Amniotic epithelial cell (primary cell): ENCODE results near the gene YARS1.

Source experiments
- DNase-seq: peaks from one replicate; pipeline ENCODE4 v3.0.0-alpha.2; 2010; ENCODE audit warnings: low read depth

The YARS1 gene

DNA sequence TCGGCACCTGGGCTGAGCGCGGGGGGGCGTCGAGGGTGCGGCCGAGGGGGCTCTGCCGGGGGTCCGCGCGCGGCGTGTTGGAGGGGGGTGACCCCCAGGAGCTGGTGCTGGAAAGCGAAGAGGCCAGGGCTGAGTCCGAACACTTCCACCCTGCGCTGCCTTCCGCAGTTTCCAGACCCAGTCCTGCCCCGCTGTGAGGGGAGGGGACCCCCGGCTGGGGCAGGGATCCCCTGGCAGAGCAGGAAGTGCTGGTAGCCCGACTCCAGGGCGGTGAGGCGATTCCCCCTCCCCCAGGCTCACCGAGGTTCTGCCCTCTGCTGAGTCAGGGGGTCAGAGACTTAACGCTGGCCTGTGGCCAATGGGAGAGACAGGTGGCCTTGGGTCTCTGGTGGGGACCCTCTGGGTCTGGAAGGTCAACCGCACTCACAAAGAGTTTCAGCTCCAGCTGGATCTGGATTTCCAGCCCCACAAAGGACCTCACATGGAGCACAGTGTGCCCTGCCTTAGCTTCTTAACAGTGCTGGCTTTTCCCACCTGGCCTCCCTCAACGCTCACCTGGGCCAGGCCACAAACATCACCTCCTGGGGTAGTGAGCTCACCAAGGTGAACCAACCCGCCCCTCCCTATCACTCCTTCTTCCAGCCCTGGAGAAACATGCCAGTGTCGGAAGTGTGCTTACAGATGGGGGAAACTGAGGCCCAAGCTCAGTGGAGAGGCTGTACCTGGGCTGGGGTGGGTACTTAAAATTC lies 74.8 kb downstream of the YARS1 start:
- DNase-seq: no peak

DNA sequence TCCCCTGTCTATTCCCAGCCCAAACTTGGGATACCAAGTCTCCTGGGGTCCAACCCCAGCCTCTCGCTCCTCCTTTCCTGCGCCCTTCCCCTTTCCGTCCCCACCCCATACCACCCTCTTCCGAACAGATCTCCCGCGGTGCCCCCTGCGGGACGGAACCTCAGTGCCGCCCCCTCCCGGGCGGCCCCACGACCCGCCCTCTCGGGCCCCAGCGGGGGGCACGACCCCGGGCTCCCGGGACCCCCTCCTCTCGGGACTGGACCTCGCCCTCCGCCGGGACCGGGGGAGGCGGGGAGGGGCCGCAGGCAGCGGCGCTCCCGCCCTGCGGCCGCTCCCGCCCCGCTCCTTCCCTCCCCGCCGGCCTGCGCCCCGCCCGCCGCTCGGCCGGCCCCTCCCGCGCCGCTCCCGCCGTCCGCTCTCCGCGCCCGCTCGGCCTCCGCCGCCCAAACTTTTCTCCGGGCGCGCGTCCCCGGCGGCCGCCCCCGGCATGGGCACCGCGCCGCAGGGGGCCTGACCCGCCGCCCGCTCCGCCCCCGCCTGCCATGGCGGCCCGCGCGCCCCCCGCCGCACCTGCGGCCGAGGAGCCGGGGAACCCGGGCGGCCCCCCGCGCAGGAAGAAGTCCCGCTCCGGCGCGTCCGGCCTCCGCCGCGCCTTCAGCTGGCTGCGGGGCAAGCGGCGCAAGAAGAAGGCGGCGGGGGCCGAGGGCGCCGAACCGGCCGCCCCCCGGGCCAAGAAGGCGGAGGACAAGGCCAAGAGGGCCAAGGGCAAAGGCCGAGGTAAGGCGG lies 75.6 kb downstream of the YARS1 start:
- no peak for DNase-seq

DNA sequence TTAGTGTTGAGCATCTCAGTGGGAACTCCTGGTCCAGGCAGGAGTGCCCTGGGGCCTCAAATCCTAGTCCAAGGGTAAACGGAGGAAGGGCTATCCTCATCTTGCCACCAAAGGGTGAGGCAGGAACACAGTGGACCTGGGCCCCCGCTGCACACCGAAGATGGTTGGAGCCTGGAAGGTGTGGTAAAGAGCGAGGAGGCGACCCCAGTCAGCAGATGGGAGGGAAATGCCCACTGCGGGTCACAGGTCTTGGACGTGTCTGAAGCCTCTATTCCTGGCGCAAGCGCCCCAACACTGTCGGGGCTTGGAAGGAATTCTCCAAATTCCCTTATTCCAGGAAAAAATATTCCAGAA lies 76.1 kb downstream of the YARS1 start:
- no peak for DNase-seq

DNA sequence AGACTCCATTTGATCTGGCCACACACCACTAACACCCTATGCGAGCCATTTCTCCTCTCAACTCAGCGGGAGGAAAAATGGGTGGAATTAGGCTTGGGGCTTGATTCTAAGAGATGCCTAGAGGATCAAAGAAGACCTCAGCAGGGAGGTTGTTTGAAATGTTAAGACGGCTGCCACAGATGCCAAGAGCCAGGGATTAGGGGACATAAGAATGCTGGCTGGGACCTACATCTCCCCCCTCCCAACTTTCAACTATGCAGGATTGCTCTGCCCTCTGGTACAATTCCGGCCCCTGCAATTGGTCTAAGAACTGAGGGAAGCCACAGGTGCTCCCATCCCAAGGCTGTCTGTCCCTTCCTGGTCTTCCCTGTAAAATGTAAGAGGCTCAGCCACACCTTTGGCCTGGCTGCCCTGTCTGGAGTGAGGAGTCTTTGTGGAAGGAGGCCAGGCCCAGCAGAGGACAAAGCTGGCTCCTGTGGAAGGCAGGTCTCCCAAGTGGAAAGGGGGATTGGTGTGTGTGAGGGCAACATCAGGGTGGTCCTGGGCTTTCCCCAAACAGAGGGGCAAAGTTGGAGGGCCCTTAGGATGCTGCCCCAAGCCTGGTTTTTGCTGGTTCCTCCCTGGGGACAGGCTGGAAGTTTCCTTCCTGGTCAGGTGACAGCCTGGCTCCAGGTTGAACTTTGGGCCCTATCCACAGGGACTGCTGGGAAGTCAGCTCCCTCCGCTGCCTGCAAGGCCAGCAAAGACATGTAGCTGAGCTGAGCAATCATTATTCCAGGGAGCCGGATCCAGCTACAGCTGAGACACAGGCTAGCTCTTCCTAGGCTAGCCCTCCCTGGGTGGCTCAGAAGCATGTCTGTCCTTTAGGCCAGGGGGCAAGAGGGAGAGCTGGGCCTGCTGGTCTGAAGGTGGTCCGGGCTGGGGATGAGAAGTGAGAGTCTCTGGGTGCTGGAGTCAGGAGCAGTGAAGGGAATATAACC lies 80.1 kb downstream of the YARS1 start:
- no peak for DNase-seq

DNA sequence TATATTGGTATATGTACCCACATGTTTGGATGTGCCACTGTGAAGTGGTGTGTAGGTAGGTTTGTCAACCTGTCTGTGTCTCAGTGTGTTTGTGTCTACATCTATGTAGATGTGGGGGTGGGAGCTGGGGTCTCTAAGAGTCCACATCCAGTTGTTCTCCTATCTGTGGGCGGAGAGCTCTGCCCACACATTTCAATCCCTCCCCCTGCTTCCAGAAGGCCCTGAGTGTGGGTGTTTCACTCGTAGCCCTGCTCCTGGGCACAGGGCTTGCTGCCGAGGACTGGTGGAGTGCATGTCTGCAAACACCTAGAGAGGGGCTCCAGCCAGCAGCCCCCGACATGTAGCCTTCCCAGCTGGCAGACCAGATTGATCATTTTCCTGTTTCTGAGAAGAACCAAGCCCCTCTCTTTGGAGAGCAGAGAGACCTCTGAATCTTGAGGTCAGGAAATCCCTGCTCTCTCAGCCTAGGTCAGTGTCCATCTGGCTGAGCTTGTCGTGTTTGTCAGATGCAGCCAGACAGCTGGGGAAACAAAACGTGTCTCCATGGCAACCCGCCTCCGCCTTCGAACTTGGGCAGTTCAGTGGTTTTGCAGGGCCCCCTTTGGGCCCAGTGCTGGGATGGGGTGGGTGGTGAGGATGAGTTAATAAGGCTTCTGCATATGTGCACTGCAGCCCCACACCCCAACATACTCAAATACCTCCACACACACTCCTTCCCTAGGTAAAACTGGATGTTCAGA lies 83.4 kb downstream of the YARS1 start:
- no peak for DNase-seq

DNA sequence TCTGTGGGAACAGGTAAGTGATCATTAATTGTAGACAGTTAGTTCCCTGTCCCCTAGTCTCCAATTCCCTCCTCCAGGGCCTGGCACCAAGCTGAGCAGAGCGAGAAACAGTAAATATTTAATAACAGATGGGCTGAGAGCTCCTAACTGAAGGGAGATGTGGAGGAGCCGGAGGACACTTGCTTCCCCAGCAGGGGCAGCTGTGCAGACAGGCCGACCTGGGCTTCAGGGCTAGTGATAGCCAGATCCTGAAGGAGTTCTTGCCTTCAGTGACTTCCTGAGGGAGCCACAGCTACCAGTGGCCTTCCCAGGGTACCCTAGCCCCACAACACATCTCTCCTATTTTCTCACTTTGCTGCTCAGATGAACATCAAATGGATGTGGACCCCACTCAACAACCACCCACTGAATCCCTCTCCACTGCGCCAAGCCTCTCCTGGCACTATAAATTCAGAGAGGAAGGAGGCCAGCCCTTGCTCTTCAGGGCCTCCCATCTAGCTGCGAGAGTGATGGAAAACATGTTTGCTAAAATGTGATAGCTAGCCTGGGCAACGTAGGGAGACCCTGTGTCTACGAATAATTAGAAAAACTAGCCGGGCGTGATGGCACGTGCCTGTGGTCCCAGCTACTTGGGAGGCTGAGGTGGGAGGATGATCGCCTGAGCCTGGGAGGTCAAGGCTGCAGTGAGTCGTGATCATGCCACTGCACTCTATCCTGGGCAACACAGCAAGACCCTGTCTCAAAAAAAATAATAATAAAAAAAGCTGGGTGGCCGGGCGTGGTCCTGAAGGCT lies 87.7 kb downstream of the YARS1 start:
- no peak for DNase-seq

DNA sequence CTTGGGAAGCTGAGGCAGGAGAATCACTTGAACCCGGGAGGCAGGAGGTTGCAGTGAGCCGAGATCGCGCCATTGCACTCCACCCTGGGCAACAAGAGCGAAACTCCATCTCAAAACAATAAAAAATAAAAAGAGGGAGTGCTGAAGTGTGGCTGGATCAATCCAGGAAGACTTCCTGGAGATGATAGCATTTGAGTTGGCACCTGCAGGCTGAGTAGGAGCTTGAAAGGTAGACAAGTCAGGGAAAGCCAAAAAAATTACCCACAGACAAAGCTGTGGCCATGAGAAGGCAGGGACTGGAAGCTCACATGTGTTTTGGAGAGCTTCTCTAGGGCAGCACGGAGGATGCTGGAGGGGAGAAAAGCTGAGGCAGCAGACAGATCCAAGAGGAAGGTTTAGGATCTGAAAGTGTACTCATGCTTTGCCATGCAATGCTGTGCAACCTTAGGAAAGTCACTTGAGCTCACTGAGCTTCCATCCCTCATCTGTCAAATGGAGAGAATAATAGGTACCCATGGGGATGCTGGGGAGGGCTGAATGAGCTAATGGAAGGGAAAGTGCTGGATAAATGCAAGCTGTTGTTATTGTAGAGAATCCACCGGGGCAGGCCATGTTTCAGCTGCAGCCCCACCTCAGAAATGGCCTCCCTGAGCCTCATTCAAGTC lies 88.6 kb downstream of the YARS1 start:
- no peak for DNase-seq

DNA sequence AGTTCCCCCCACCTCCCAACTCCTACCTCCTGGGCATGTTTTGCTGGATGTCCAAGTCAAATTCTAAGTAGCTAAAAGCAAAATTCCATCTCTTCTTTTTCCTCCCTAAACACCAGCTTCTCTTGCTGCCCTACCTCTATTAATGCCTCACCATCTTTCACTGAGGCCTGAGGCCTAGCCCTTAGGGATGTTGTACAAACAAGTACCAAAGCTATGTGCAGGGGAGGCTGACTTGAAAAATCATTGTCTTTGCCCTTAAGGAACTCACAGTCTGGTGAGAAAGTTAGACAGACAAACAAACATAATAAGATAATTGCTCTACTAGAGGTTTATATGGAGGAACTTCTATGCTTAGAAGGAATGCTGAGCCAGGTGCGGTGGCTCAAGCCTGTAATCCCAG lies 89.3 kb downstream of the YARS1 start:
- DNase-seq: no peak

DNA sequence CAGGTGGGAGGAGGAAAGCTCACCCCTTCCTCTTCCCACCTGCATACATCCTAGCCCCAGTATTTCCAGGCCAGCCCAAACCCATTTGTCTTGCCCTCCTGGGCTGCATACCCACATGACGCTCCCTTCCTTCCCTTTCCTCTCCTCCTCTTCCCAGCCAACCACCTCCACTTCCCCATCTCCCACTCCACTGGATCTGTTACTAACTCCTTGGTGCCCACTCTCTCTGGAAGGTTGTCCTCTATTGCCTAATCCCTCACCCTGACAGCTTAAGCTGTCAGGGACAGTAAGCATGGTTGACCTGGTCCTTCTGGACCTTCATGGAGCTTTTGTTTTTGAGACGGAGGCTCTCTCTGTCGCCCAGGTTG lies 91.6 kb downstream of the YARS1 start:
- DNase-seq: no peak
